OCI-LY1 (cell line): ENCODE data around the gene LITAFD.

Experiments used
- H2AFZ ChIP-seq: fragments of 200-600 bp; sonication (generic), shearing (Covaris generic); 2 replicates; pipeline ENCODE4 v1.6.0; 2014; ENCODE audit warnings: antibody characterized with exemption, mild to moderate bottlenecking, low read length
- H3F3A ChIP-seq: fragments of 200-600 bp; sonication (generic), shearing (Covaris generic); 2 replicates; pipeline ENCODE4 v1.6.0; 2014; ENCODE audit warnings: mild to moderate bottlenecking, antibody characterized with exemption, low read length, moderate library complexity; ENCODE audit not compliant: insufficient read depth
- H3K27ac ChIP-seq: fragments of 200-600 bp; sonication (generic); 2 replicates; pipeline ENCODE4 v1.5.1; 2014; ENCODE audit warnings: low read length, mixed run types, mild to moderate bottlenecking, low read depth; ENCODE audit not compliant: poor library complexity, severe bottlenecking
- H3K27me3 ChIP-seq: fragments of 200-600 bp; sonication (generic); 2 replicates; pipeline ENCODE4 v1.6.0; 2014; ENCODE audit warnings: antibody characterized with exemption, mild to moderate bottlenecking, low read length, moderate library complexity; ENCODE audit not compliant: insufficient read depth
- H3K36me3 ChIP-seq: fragments of 200-600 bp; sonication (generic); 2 replicates; pipeline ENCODE4 v1.6.1; 2014; ENCODE audit warnings: mild to moderate bottlenecking, antibody characterized with exemption, low read length, moderate library complexity, mixed read lengths; ENCODE audit not compliant: insufficient read depth
- H3K4me1 ChIP-seq: fragments of 200-600 bp; sonication (generic); 2 replicates; pipeline ENCODE4 v1.5.1; 2014; ENCODE audit warnings: mild to moderate bottlenecking, low read length, moderate library complexity; ENCODE audit not compliant: insufficient read depth, severe bottlenecking
- H3K4me2 ChIP-seq: fragments of 200-600 bp; sonication (generic), shearing (Covaris generic); 2 replicates; pipeline ENCODE4 v1.6.1; 2014; ENCODE audit warnings: low read length
- H3K4me3 ChIP-seq: fragments of 200-600 bp; sonication (generic); 2 replicates; pipeline ENCODE4 v1.5.1; 2014; ENCODE audit warnings: low read length, low read depth, mild to moderate bottlenecking, mixed read lengths; ENCODE audit not compliant: poor library complexity, severe bottlenecking
- H3K79me2 ChIP-seq: fragments of 200-600 bp; shearing (Covaris generic); 2 replicates; pipeline ENCODE4 v1.6.1; 2016; ENCODE audit warnings: mixed run types, low read length, mixed read lengths; ENCODE audit not compliant: insufficient read depth
- H3K9ac ChIP-seq: fragments of 200-600 bp; sonication (generic), shearing (Covaris generic); 2 replicates; pipeline ENCODE4 v1.6.1; 2014; ENCODE audit warnings: mild to moderate bottlenecking, low read length, mixed read lengths
- H3K9me2 ChIP-seq: fragments of 200-600 bp; sonication (generic), shearing (Covaris generic); 2 replicates; pipeline ENCODE4 v1.6.1; 2014; ENCODE audit warnings: low read depth, mild to moderate bottlenecking, low read length, mixed read lengths
- H3K9me3 ChIP-seq: fragments of 200-600 bp; shearing (Covaris generic); 2 replicates; pipeline ENCODE4 v1.6.1; 2014; ENCODE audit warnings: low read length, mixed read lengths
- H4K20me1 ChIP-seq: fragments of 200-600 bp; sonication (generic), shearing (Covaris generic); 2 replicates; pipeline ENCODE4 v1.6.0; 2016; ENCODE audit warnings: mild to moderate bottlenecking, low read length; ENCODE audit not compliant: insufficient read depth
- CTCF ChIP-seq: fragments of 200-600 bp; sonication (generic), shearing (Covaris generic); IDR thresholded peaks from 2 replicates; pipeline ENCODE4 v1.5.1; 2017; ENCODE audit warnings: mild to moderate bottlenecking, antibody characterized with exemption, low read length, moderate library complexity, mixed read lengths
- EZH2 ChIP-seq: fragments of 200-600 bp; sonication (generic), shearing (Covaris generic); IDR thresholded peaks from 2 replicates; pipeline ENCODE4 v1.8.0; 2017; ENCODE audit warnings: borderline replicate concordance, mixed run types, mild to moderate bottlenecking, antibody characterized with exemption, low read length, moderate library complexity, mixed read lengths

The LITAFD gene

GRCh38 chr16:8847623-8848022 lies 34.5 kb upstream of the LITAFD start:
- H3K4me2 ChIP-seq = no peak overlapping the region
- H3K9me3 ChIP-seq = no peaks in the 10 kb centered on the region
- no peaks in the 10 kb centered on the region for H3K79me2 ChIP-seq
- no peaks in the 10 kb centered on the region for H3K9me2 ChIP-seq
- no peaks in the 10 kb centered on the region for H4K20me1 ChIP-seq
- H3F3A ChIP-seq = no peaks in the 10 kb centered on the region
- no peak overlapping the region for H2AFZ ChIP-seq
- H3K4me3 ChIP-seq = no peak overlapping the region
- H3K9ac ChIP-seq = no peak overlapping the region
- H3K27ac ChIP-seq = no peak overlapping the region
- TF ChIP-seq CTCF (no peak), EZH2 (no peak)
- no peaks in the 10 kb centered on the region for H3K4me1 ChIP-seq
- H3K27me3 ChIP-seq = no peaks in the 10 kb centered on the region
- peaks cover 61% of the 10 kb centered on the region for H3K36me3 ChIP-seq

GRCh38 chr16:8848231-8848938 lies 33.8 kb upstream of the LITAFD start:
- Histone ChIP-seq H3K27me3 (no peaks in the 10 kb centered on the region), H3K79me2 (no peaks in the 10 kb centered on the region), H3K9me2 (no peaks in the 10 kb centered on the region), H3K4me1 (no peaks in the 10 kb centered on the region), H3K9me3 (no peaks in the 10 kb centered on the region), H3K36me3 (peaks cover 68% of the 10 kb centered on the region), H3K4me3 (no peak overlapping the region), H3K9ac (no peak overlapping the region), H3K27ac (no peak overlapping the region), H2AFZ (no peak overlapping the region), H4K20me1 (no peaks in the 10 kb centered on the region), H3F3A (no peaks in the 10 kb centered on the region), H3K4me2 (no peak overlapping the region)
- no peak for TF ChIP-seq CTCF
- no peak for TF ChIP-seq EZH2

GRCh38 chr16:8848939-8849391 lies 33.2 kb upstream of the LITAFD start:
- no peaks in the 10 kb centered on the region for H3K9me2 ChIP-seq
- H3K4me1 ChIP-seq = no peaks in the 10 kb centered on the region
- no peaks in the 10 kb centered on the region for H3K27me3 ChIP-seq
- TF ChIP-seq CTCF = no peak
- no peak for TF ChIP-seq EZH2
- H3K36me3 ChIP-seq = peaks cover 74% of the 10 kb centered on the region
- H3K79me2 ChIP-seq = no peaks in the 10 kb centered on the region
- no peak overlapping the region for H3K4me3 ChIP-seq
- no peak overlapping the region for H3K9ac ChIP-seq
- H2AFZ ChIP-seq = no peak overlapping the region
- H3K4me2 ChIP-seq = no peak overlapping the region
- H3K9me3 ChIP-seq = no peaks in the 10 kb centered on the region
- no peaks in the 10 kb centered on the region for H3F3A ChIP-seq
- no peaks in the 10 kb centered on the region for H4K20me1 ChIP-seq
- no peak overlapping the region for H3K27ac ChIP-seq
